Neural cell (in vitro differentiated cells): ENCODE measurements around the gene CBFA2T2. TPM values are rescaled to one million over a fixed set of nuclear protein-coding genes. Genes with fewer than 3 reads are reported as not detected.

ENCODE experiments used
- H2AFZ ChIP-seq: fragments of 200-600, 300-800 bp; sonication (generic), shearing (Covaris generic); 2 replicates; pipeline ENCODE4 v1.6.0; 2014; ENCODE audit warnings: low read depth, mild to moderate bottlenecking, antibody characterized with exemption, low read length, moderate library complexity
- H3F3A ChIP-seq: fragments of 200-600 bp; shearing (Covaris generic); 2 replicates; pipeline ENCODE4 v1.6.1; 2016; ENCODE audit warnings: mild to moderate bottlenecking, moderate library complexity, mixed read lengths, antibody characterized with exemption, low read length; ENCODE audit not compliant: insufficient read depth, poor library complexity, severe bottlenecking
- H3K27ac ChIP-seq: fragments of 200-600, 300-800 bp; sonication (generic), shearing (Covaris generic); 2 replicates; pipeline ENCODE4 v1.5.1; 2014; ENCODE audit warnings: mild to moderate bottlenecking, low read length, moderate library complexity
- H3K27me3 ChIP-seq: fragments of 300-800, 200-600 bp; sonication (generic), shearing (Covaris generic); 2 replicates; pipeline ENCODE4 v1.6.0; 2014; ENCODE audit warnings: mild to moderate bottlenecking, low read depth, low read length, moderate library complexity; ENCODE audit not compliant: insufficient read depth
- H3K36me3 ChIP-seq: fragments of 300-800, 200-600 bp; sonication (generic), shearing (Covaris generic); 2 replicates; pipeline ENCODE4 v1.5.1; 2014; ENCODE audit warnings: mild to moderate bottlenecking, antibody characterized with exemption, low read length, moderate library complexity; ENCODE audit not compliant: insufficient read depth
- H3K4me2 ChIP-seq: fragments of 300-800, 200-600 bp; sonication (generic), shearing (Covaris generic); 2 replicates; pipeline ENCODE4 v1.6.0; 2014; ENCODE audit warnings: mild to moderate bottlenecking, low read length
- H3K4me3 ChIP-seq: fragments of 300-800, 200-600 bp; sonication (generic), shearing (Covaris generic); 2 replicates; pipeline ENCODE4 v1.5.1; 2014; ENCODE audit warnings: mild to moderate bottlenecking, low read length, moderate library complexity
- H3K79me2 ChIP-seq: fragments of 200-600 bp; shearing (Covaris generic); replicated peaks from 2 replicates; pipeline ENCODE4 v1.6.0; 2014; ENCODE audit warnings: mild to moderate bottlenecking, low read length, moderate library complexity; ENCODE audit not compliant: insufficient read depth
- H3K9ac ChIP-seq: fragments of 300-800, 200-600 bp; sonication (generic), shearing (Covaris generic); 2 replicates; pipeline ENCODE4 v1.6.1; 2016; ENCODE audit warnings: mild to moderate bottlenecking, low read length, mixed read lengths
- H3K9me2 ChIP-seq: fragments of 200-600 bp; shearing (Covaris generic); 2 replicates; pipeline ENCODE4 v1.6.1; 2016; ENCODE audit warnings: mild to moderate bottlenecking, low read length, mixed read lengths; ENCODE audit not compliant: insufficient read depth
- H3K9me3 ChIP-seq: fragments of 200-600, 300-800 bp; sonication (generic), shearing (Covaris generic); 2 replicates; pipeline ENCODE4 v1.6.1; 2016; ENCODE audit warnings: mild to moderate bottlenecking, mixed run types, low read length, moderate library complexity, mixed read lengths
- H4K20me1 ChIP-seq: fragments of 200-600 bp; shearing (Covaris generic); 2 replicates; pipeline ENCODE4 v1.6.1; 2016; ENCODE audit warnings: mild to moderate bottlenecking, mixed run types; ENCODE audit not compliant: insufficient read depth
- EP300 ChIP-seq: fragments of 450-650 bp; conservative IDR thresholded peaks from 2 replicates; pipeline ENCODE4 v1.6.1; 2014; ENCODE audit warnings: antibody characterized with exemption, mild to moderate bottlenecking, moderate library complexity; ENCODE audit not compliant: poor library complexity, severe bottlenecking
- EZH2 ChIP-seq: fragments of 200-600, 300-800 bp; shearing (Covaris generic), sonication (generic); IDR thresholded peaks from 2 replicates; pipeline ENCODE4 v1.6.1; 2014; ENCODE audit warnings: antibody characterized with exemption, low read length, borderline replicate concordance, mild to moderate bottlenecking; ENCODE audit not compliant: insufficient read depth, poor library complexity, severe bottlenecking
- MXI1 ChIP-seq: fragments of 450-650 bp; conservative IDR thresholded peaks from 2 replicates; pipeline ENCODE4 v1.6.1; 2014; ENCODE audit warnings: antibody characterized with exemption, mild to moderate bottlenecking; ENCODE audit not compliant: poor library complexity, severe bottlenecking
- POLR2AphosphoS5 ChIP-seq: IDR thresholded peaks from 2 replicates; pipeline ENCODE4 v1.6.1; 2012
- RAD21 ChIP-seq: fragments of 450-650 bp; conservative IDR thresholded peaks from 2 replicates; pipeline ENCODE4 v1.6.1; 2014; ENCODE audit warnings: antibody characterized with exemption, mild to moderate bottlenecking, moderate library complexity
- SMC3 ChIP-seq: fragments of 450-650 bp; conservative IDR thresholded peaks from 2 replicates; pipeline ENCODE4 v1.6.1; 2014; ENCODE audit warnings: antibody characterized with exemption, mild to moderate bottlenecking, moderate library complexity; ENCODE audit not compliant: poor library complexity
- TAF1 ChIP-seq: IDR thresholded peaks from 2 replicates; pipeline ENCODE4 v1.6.1; 2012; ENCODE audit warnings: low read depth
- polyA plus RNA-seq: library from polyadenylated mRNA; depleted of rRNA; stranded (reverse); fragments of >200 nt; gene quantifications from 2 replicates; pipeline ENCODE4 v1.2.3, GENCODE V29; 2014
- TF ChIP-seq, protein P1 (sequence below): IDR thresholded peaks from 2 replicates; pipeline ENCODE4 v1.6.1; 2012; ENCODE audit warnings: borderline replicate concordance
- TF ChIP-seq, protein P2 (sequence below): fragments of 450-650 bp; IDR thresholded peaks from 2 replicates; pipeline ENCODE4 v1.5.1; 2014; ENCODE audit warnings: antibody characterized with exemption, mild to moderate bottlenecking, moderate library complexity; ENCODE audit not compliant: poor library complexity, severe bottlenecking

The CBFA2T2 gene
- polyA plus RNA-seq, 1 donor from 2014 or later, result 15.9 TPM

DNA sequence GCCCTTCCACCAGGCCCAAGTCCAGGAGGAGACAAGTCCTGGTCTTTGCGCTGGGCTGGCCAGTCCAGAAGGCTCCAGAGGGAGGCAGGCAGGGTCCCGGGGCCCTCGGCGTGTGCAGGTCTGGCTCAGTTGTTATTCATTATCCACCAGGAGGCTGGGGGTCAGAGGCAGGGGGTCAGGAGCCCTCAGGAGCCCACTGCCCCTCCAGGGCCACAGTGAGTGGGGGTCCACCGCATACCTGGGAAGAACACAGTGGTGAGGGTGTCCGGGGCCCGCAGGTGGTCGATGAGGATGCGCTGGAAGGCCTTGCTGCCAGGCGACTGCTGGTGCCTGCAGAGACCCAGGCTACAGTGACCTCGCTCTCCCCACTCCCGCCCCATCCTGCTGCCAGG, 167.8 kb downstream of the CBFA2T2 start:
- Histone ChIP-seq H3K27me3 (no peaks in the 10 kb centered on the region), H3K79me2 (no peaks in the 10 kb centered on the region), H2AFZ (no peak overlapping the region), H3K9me3 (no peaks in the 10 kb centered on the region), H3F3A (no peaks in the 10 kb centered on the region), H3K36me3 (no peaks in the 10 kb centered on the region), H3K4me3 (no peak overlapping the region), H3K4me2 (no peak overlapping the region), H3K9me2 (no peaks in the 10 kb centered on the region), H4K20me1 (no peaks in the 10 kb centered on the region), H3K27ac (no peak overlapping the region), H3K9ac (no peak overlapping the region)
- TF ChIP-seq RAD21 (no peak), SMC3 (no peak), EP300 (no peak), EZH2 (no peak), MXI1 (no peak), POLR2AphosphoS5 (no peak), TAF1 (no peak)
- TF ChIP-seq, protein P1, sequence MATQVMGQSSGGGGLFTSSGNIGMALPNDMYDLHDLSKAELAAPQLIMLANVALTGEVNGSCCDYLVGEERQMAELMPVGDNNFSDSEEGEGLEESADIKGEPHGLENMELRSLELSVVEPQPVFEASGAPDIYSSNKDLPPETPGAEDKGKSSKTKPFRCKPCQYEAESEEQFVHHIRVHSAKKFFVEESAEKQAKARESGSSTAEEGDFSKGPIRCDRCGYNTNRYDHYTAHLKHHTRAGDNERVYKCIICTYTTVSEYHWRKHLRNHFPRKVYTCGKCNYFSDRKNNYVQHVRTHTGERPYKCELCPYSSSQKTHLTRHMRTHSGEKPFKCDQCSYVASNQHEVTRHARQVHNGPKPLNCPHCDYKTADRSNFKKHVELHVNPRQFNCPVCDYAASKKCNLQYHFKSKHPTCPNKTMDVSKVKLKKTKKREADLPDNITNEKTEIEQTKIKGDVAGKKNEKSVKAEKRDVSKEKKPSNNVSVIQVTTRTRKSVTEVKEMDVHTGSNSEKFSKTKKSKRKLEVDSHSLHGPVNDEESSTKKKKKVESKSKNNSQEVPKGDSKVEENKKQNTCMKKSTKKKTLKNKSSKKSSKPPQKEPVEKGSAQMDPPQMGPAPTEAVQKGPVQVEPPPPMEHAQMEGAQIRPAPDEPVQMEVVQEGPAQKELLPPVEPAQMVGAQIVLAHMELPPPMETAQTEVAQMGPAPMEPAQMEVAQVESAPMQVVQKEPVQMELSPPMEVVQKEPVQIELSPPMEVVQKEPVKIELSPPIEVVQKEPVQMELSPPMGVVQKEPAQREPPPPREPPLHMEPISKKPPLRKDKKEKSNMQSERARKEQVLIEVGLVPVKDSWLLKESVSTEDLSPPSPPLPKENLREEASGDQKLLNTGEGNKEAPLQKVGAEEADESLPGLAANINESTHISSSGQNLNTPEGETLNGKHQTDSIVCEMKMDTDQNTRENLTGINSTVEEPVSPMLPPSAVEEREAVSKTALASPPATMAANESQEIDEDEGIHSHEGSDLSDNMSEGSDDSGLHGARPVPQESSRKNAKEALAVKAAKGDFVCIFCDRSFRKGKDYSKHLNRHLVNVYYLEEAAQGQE, result no peak
- TF ChIP-seq, protein P2, sequence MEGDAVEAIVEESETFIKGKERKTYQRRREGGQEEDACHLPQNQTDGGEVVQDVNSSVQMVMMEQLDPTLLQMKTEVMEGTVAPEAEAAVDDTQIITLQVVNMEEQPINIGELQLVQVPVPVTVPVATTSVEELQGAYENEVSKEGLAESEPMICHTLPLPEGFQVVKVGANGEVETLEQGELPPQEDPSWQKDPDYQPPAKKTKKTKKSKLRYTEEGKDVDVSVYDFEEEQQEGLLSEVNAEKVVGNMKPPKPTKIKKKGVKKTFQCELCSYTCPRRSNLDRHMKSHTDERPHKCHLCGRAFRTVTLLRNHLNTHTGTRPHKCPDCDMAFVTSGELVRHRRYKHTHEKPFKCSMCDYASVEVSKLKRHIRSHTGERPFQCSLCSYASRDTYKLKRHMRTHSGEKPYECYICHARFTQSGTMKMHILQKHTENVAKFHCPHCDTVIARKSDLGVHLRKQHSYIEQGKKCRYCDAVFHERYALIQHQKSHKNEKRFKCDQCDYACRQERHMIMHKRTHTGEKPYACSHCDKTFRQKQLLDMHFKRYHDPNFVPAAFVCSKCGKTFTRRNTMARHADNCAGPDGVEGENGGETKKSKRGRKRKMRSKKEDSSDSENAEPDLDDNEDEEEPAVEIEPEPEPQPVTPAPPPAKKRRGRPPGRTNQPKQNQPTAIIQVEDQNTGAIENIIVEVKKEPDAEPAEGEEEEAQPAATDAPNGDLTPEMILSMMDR, result no peak

DNA sequence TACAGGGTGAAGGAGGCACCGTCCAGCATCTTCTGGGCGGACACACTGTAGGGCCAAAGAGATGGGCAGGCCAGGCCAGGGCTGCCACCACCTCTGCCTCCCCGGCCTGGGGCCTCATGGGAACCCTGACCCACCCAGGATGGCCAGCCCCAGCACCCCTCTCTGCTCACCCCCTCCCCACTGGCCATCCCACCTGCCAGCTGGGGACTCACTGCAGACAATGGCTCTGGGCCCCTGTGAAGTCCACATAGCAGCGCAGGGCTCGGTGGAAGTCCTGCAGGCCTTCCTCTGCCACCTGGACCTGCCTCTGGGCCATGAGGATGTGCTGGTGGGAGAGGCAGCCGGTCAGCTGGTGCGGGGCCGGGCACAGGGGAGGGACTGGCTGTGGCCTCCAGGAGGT, 168.6 kb downstream of the CBFA2T2 start:
- no peaks in the 10 kb centered on the region for H3K36me3 ChIP-seq
- no peaks in the 10 kb centered on the region for H4K20me1 ChIP-seq
- TF ChIP-seq EZH2, result no peak
- TF ChIP-seq MXI1, result no peak
- TF ChIP-seq TAF1, result no peak
- TF ChIP-seq POLR2AphosphoS5, result no peak
- TF ChIP-seq, protein P2, result no peak
- TF ChIP-seq EP300, result no peak
- H3K9ac ChIP-seq, result no peak overlapping the region
- no peaks in the 10 kb centered on the region for H3K79me2 ChIP-seq
- no peaks in the 10 kb centered on the region for H3K9me3 ChIP-seq
- H3K27me3 ChIP-seq, result no peaks in the 10 kb centered on the region
- no peak overlapping the region for H3K4me3 ChIP-seq
- H3K9me2 ChIP-seq, result no peaks in the 10 kb centered on the region
- no peaks in the 10 kb centered on the region for H3F3A ChIP-seq
- H3K27ac ChIP-seq, result no peak overlapping the region
- H2AFZ ChIP-seq, result no peak overlapping the region
- H3K4me2 ChIP-seq, result no peak overlapping the region
